Kidney epithelial cell (primary cell): ENCODE results near the gene TPRA1. TPM values are rescaled to one million over a fixed set of nuclear protein-coding genes. Genes with fewer than 3 reads are reported as not detected.

Source experiments
- DNase-seq: peaks from one replicate; pipeline ENCODE4 v3.0.0-alpha.2; 2010; ENCODE audit warnings: low read depth
- H3K27me3 ChIP-seq: 2 replicates; pipeline ENCODE4 v1.6.0; 2011; ENCODE audit warnings: low read length; ENCODE audit not compliant: control insufficient read depth, insufficient read depth
- H3K36me3 ChIP-seq: 2 replicates; pipeline ENCODE4 v1.5.1; 2011; ENCODE audit warnings: low read length; ENCODE audit not compliant: control insufficient read depth, insufficient read depth
- H3K4me3 ChIP-seq: 2 replicates; pipeline ENCODE4 v1.5.1; 2011; ENCODE audit warnings: low read depth, mild to moderate bottlenecking, control low read depth, low read length
- total RNA-seq: library from RNA; depleted of rRNA; stranded (reverse); fragments of >200 nt; gene quantifications from 2 replicates; pipeline ENCODE4 v1.2.3, GENCODE V29; 2015
- TF ChIP-seq, protein P1 (sequence below): IDR thresholded peaks from 2 replicates; pipeline ENCODE4 v1.5.1; 2011; ENCODE audit warnings: mild to moderate bottlenecking, moderate library complexity, low read length, control low read depth, inconsistent platforms; ENCODE audit not compliant: insufficient read depth, poor library complexity, severe bottlenecking

The TPRA1 gene
- total RNA-seq, 1 donor from 2014 or later: 95.2 TPM

DNA sequence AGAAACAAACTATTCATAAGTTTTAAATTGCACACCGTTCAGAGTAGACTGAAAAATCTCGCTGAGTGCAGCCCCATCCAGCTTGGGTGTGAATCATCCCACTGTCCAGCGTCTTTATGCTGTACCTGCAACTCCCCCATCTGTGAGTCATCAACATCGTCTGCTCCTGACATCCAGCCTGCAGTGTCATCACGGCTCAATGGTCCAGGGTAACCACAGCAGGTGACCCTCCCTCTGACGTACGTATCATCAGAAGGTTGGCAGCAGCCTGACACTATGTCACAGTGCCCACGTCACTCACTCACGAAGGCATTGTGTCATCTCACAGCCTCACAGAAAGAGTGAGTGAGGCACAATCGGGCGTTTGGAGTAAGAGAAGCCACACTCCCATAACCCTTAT lies 65.2 kb downstream of the TPRA1 start:
- no peak overlapping the region for H3K4me3 ChIP-seq
- TF ChIP-seq, protein P1, sequence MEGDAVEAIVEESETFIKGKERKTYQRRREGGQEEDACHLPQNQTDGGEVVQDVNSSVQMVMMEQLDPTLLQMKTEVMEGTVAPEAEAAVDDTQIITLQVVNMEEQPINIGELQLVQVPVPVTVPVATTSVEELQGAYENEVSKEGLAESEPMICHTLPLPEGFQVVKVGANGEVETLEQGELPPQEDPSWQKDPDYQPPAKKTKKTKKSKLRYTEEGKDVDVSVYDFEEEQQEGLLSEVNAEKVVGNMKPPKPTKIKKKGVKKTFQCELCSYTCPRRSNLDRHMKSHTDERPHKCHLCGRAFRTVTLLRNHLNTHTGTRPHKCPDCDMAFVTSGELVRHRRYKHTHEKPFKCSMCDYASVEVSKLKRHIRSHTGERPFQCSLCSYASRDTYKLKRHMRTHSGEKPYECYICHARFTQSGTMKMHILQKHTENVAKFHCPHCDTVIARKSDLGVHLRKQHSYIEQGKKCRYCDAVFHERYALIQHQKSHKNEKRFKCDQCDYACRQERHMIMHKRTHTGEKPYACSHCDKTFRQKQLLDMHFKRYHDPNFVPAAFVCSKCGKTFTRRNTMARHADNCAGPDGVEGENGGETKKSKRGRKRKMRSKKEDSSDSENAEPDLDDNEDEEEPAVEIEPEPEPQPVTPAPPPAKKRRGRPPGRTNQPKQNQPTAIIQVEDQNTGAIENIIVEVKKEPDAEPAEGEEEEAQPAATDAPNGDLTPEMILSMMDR: no peak
- peaks cover 8% of the 10 kb centered on the region for H3K27me3 ChIP-seq
- H3K36me3 ChIP-seq: no peaks in the 10 kb centered on the region
- peak; percentile 99 for DNase-seq

DNA sequence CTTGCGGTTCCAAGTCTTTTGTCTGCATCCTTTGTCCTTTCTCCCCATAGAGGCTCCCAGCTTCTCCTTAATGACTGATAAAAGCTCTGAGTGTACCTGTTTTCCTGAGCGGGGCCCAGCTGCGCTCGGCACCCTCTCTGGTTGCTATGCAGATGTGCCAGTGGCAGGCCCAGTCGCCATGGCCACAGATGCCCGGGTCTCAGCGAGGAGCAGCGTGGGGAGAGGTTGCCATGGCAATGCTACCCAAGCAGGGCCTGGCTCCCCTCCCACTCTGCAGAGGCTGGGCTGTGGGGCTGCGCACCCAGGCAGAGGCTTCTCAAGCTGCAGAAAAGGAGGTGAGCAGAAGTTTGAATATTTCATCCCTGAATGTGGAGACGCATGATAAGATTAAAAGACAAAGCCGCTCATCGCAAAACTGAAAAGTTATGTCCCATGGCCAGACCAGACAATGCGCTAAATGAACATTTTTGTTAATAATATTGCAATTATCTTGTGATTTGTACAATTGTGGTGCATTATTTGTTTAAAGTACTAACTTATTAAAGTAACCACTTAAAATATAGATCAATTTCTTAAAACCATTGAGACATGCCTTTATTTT lies 66.1 kb downstream of the TPRA1 start:
- TF ChIP-seq, protein P1: no peak

More for the DNA sequence above, 66.1 kb downstream of the TPRA1 start:
- Histone ChIP-seq H3K27me3 (peaks cover 8% of the 10 kb centered on the region), H3K4me3 (no peak overlapping the region), H3K36me3 (no peaks in the 10 kb centered on the region)
- no peak for DNase-seq

Other genes starting within 250 kb of the TPRA1 start
- gene MCM2, start 7.7 kb upstream of the TPRA1 start, total RNA-seq: 41.8 and 48.6 TPM in 2 replicates
- 69.5 and 70.4 TPM in 2 replicates for gene PODXL2, start 38.5 kb upstream of the TPRA1 start, total RNA-seq
- 14.2 and 16.0 TPM in 2 replicates for gene ABTB1, start 82.2 kb upstream of the TPRA1 start, total RNA-seq
- gene MGLL, start 231.8 kb upstream of the TPRA1 start, total RNA-seq: 71.8 and 76.3 TPM in 2 replicates